ENCODE measurements around the gene CLDN11.

Gene CLDN11

DNA sequence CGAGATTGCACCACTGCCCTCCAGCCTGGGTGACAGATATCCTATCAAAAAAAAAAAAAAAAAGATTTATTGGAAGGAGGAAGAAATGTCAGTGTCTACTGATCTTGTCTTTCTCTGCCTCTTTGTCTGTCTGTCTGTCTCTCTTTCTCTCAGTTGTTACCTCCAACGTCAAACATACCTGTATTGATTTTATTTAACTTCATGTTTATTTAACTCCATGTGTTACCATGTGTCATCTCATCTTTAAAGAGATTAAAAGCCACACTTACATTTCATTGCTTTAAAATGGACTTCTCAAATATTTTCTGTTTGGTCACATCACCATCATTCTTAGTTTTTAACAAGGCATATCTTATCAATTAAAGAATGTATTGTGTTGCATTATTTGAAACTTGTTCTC is 9.4 kb downstream of the CLDN11 start:
- DNase-seq: no peak

GRCh38 chr3:170429050-170429449 is 10.4 kb downstream of the CLDN11 start:
- DNase-seq: peak in 1 of 2 donors; percentile 14

DNA sequence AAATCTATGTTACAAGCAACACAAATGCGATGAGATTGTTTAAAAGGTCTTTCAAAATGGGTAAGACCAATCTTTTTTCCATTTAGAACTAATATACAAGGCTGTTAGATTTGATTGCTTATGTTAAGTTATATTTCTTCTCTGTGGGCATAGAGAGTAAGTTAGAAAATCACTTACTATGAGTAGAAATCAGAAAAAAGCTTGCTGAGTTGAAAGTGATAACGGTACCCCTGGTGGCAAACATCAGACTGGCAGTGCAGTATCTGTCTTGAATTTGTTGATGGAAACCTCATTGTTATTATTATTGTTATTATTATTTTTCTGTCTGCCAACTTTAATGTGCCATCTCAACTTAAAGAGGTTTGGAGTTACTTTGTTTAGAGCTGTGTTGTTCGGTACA is 12.4 kb downstream of the CLDN11 start:
- DNase-seq: no peak

DNA sequence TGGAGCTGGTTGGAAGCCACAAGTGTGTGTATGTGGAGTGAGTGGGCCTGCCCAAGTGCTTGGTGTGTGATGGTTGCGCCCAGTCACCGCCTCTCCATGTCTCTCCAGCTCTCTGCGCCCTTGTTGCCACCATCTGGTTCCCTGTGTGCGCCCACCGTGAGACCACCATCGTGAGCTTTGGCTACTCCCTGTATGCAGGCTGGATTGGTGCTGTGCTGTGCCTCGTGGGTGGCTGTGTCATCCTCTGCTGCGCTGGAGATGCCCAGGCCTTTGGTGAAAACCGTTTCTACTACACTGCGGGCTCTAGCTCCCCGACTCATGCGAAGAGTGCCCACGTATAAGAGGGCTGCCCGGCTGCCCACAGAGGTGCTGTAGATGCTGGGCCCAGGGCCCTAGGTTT is 13.7 kb downstream of the CLDN11 start:
- no peak for DNase-seq

DNA sequence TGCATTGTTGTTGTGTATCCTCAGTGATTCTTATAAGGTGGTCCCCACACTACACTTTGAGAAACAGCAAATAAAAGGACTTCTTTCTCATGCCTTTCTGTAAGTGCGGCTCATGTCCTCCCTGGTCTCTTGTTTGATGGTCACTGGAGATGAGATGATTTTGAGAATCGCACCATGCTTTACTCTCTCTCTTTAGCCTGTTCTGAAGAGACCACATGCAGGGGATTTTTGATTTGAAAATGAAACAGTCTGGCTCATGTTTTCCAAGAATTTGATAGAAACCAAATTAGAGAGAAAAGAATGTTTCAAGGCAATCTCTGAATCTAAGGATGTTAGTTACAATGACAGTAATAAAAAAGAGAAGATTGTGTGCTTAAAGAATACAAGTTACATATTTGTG is 18.0 kb downstream of the CLDN11 start:
- no peak for DNase-seq

DNA sequence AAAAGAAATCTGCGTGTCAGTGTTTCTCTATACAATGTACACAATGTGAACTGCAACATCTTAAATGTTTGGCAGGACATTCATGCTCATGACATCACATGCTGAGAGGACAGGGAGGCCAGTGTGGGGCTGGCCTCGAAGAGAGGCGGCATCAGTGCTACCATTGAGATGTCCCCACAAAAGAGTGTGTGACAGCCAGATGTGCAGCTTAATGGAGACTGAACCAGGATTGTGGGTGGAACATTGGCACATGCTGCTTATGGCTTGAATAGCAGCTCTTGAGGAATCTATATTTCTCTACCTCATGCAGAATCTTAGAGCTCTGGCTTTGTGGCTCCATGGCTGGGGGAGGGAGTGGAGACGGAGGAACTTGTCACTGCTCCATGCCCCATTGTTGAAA is 18.5 kb downstream of the CLDN11 start:
- DNase-seq: no peak

DNA sequence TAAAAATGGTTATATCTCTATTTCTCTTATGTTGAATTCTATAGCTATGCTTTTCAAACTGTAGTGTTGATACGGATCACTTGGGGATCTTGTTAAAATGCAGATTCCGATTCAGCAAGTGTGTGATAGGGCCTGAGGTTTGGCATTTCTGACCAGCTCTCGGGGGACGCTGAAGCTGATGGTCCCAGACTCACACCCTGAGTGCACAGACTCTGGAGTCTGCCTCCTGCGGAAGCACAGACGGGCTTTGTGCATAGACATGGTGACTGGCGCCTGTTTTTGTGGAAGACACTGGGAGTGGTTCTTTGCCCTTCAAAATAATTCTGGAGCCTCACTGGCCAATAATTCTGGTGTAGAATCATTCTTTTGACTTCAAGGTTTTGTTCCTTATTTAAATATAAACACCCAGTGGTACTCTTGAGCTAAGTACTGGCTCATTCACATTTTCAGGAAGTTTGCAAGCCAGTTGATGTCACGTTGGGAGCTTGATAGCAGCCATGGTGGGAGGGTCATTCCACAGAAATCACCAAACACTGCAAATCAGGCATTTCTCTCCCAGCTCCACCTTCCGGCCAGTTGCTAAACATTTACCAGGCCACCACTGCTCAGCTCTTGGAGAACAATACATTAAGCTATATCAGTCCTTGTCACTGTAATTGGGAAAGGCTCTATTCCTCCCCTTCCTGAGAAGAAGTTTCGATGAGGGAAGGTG is 19.2 kb downstream of the CLDN11 start:
- no peak for DNase-seq

GRCh38 chr3:170438836-170439235 is 20.2 kb downstream of the CLDN11 start:
- no peak for DNase-seq

DNA sequence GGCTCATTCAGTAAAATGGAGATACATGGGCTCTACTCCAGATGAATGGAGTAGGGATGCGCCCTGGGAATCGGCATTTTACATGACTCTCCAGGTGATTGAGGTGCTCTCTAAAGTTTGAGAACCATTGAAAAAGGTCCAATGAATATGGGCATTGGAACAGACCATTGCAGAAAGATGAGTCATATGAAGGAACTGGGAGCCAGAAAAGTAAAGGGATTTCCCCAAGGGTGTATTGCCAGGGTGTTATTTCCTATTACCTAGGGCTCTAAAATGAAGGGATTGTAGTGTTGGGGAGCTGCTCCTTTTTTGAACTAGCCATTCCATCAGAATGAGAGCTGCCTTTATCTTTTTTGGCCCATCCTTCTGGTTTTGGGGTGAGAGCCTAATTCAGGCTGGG is 21.7 kb downstream of the CLDN11 start:
- DNase-seq: no peak

DNA sequence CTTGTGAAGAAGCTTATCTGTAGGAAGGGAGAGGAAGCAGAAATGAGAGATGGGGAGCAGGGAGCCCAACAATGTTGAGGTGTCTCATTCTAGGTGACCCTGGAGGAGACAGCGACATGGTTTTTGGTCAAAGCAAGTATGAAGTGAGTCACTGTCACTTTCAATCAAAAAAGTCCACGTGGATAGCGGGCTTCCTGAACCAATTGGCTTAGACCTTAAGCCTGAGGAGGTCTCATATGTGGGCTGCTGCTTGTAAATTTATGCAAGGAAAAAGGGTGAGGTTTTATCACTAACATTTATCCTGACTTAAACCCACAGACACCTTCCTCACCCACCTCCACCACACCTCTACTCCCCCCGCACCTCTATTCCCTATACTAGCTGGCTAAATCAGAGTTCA is 22.7 kb downstream of the CLDN11 start:
- DNase-seq: no peak

GRCh38 chr3:170442947-170443346 is 24.3 kb downstream of the CLDN11 start:
- DNase-seq: no peak

DNA sequence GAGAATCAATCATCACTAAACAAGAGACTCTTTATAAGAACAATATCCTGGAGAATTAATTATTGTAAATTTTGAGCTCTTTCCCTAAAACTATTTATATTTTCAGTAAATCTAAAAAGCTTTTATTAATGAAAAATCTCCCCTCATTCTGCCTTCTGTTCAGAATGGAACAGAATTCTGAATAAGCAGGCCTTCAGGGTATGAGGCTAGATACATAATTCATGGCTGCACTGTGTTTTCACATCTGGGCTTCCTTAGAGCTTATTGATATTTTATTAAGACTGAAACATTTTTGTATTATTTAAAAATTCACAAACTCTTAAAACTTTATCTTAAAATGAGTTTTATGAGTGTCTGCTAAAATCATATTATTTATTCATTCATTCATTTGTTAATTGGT is 24.8 kb downstream of the CLDN11 start:
- DNase-seq: no peak

DNA sequence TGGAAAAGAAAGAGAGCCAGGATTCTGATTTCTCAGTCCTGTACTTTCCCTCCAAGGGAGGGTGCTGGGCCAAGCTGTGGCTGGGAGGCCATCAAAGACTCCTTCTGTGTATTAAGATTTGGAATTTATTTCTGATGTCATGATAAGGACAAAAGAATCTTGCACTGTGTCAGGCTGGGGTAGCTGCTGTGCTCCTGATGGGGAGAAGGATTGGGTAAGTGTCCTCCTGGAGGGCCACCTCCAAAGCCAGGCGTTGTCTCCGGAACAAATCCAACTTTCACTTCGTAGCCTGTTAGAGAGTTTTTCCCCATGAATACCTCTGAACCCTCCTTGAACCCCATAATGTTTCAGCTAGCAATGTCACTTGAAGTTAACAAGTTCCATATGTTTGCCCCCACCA is 29.9 kb downstream of the CLDN11 start:
- DNase-seq: no peak

DNA sequence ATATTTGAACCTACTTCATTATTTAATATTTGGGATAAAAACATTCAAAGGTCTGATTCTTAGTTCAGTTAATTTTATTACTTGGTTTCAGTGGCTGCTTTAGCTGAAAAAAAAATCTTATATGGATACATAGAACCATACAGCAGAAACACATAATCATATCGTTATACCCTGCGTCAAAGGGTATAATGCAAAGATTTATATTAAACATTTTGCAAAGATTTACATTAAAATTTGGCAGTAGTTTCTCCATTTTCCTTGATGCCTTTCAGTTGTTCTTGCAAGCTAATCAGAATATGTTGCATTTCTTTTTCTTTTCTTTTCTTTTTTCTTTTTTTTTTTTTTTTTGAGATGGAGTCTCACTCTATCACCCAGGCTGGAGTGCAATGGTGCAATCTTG is 31.4 kb downstream of the CLDN11 start:
- DNase-seq: no peak

DNA sequence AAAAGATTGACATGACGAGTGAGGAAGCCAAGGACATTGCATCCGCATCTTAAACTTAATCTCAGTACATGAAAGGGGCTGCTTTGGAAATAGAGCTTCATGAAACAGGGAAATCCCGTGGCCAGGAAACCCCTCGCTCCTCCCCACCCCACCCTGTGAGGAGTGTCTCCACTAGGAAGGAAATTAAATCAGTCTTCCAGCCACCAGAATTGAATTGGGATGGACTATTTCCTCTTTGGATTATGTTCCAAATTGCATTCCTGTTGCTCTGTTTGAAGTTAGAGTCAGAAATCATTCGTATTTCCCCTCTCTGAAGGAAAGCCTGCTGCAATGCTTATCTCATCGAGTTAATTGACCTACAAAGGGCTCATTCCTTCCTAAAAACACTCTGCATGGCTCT is 35.8 kb downstream of the CLDN11 start:
- DNase-seq: no peak

- DNase-seq: no peak
These were observed 39.6 kb downstream of the CLDN11 start for GRCh38 chr3:170458285-170458684.

DNA sequence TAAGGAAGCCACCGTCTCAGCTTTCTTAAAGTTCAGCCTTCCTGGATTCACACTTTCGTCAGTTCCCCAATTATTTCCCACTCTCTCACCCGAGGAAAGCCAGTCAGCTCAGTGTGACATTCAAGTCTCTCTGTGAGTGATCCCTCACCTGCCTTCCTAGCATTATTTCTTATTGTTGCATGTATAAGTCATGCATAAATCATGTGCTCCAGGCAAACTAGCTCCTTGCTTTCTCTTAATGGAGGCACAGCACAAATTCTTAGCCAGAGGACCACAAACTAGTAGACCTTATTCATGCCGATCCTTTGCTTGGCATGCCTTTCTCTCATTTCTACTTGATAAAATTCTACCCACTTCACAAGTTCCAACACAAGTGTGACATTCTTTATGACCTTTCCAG is 44.3 kb downstream of the CLDN11 start:
- DNase-seq: no peak

GRCh38 chr3:170465955-170466354 is 47.3 kb downstream of the CLDN11 start:
- DNase-seq: no peak

GRCh38 chr3:170467007-170467406 is 48.3 kb downstream of the CLDN11 start:
- DNase-seq: no peak

- no peak for DNase-seq
These were observed 49.0 kb downstream of the CLDN11 start for GRCh38 chr3:170467571-170468147.

DNA sequence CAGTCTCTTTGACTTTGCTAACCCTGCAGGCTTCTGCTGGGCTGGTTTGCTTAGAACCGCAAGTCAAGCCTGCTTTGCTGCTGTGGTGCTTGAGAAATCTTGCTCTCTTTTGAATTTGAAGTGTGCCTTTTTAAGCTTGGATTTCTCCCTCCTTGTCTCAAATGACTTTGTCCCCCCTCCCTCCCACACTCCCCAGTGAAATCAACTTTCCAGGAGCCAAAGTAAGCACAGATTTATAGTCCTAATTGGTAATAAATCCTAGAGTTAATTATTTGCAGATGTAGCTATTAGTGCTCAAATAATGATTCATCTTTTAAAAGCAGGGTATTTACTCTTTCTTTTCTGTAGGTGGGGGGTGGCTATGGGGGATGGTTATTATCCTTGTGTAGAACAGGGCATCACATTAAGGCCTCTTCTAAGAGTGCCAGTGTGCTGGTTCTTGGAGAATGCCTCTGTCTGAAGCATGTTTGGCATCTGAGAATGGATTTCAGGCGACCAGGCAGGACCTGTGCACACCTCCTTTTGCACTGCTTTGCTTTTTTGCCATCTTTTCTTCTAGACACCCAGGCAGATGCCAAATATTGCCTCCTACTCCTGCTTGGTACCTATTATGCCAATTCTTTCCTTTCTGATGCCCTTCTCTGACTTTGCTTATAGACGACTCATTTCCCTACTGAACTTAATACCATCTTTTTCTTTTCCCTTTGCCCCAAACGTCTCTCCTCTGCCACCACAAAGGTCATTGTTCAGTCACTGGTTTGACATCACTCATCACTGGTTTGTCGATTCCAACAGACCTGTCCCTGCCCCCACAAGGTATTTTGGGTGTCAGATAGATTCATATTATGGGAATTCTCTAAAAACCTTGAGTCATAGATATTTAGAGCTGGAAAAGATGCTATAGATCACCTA is 50.7 kb downstream of the CLDN11 start:
- no peak for DNase-seq

DNA sequence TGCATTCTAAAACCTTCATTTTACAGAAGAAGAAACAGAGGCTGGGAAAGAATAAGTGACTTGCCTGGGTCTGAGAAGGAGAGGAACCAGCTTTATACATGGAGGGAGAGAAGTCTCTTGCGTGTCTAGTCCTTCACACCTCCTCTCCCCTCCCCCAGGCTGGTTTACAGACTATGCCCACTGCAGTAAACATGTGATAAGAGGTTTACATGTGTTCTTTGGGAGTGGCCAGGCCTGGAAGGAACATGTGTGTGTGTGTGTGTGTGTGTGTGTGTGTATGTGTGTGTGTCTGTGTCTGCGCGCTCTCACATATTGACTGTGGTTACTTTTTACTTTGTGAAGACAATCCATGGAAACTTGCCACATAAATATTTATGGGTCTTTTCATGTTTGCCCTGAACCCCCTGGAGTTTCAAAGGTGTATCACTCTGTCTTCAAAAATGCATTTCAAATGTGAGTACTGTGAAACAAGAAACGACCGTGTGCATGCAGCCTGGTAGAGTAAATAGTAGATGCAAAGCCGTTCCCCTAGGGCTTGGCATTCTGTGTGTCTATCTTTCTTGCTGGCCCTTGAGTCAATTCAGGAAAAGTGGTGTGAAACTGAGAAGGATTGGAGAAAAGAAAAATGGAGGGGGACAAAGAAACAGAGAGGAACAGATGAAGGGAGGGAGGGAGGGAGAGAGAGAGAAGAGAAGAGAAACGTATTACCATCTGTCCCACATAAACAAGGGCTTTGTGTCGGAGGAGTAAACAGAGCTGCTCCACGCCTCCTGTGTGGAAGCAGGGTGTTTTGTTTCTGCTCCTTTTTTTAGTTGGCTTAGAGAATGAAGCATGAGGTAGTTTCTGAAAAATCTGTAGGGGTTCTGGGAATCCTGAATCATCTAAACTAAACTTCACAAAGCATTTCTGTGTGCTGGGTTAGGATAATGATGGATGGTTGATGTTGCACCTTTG is 51.7 kb downstream of the CLDN11 start:
- no peak for DNase-seq

DNA sequence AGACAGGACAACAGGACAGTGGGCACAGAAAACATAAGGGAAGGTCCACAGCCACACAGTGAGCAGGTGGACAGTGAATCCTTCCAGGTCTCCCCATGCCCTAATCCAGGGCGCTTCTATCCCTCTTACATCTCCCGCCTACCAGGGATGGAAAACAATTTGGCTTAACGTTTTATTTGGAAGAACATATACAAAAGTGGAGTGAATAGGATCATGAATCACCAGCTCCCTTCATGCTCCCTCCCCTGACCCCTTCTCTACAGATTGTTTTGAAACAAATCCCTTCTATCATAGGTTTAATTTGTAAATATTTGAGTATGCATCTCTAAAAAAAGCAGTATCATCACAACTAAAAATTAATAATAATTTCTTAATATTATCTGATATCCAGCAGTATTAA is 52.5 kb downstream of the CLDN11 start:
- DNase-seq: no peak
